Neural crest cell (in vitro differentiated cells): ENCODE results near the gene ODC1. TPM values are rescaled to one million over a fixed set of nuclear protein-coding genes. Genes with fewer than 3 reads are reported as not detected.
A peak's percentile ranks its signal among the peaks of the same experiment; 100 is the strongest.

Source experiments
- DNase-seq: peaks from one replicate; pipeline ENCODE4 v3.0.0; 2021; ENCODE audit warnings: low read depth, mixed read lengths, low spot score
- H3K27ac Mint-ChIP-seq: one replicate; pipeline ENCODE4 v1.8.0; 2021; ENCODE audit warnings: mild to moderate bottlenecking, mixed read lengths; ENCODE audit not compliant: unreplicated experiment
- H3K27me3 Mint-ChIP-seq: 2 replicates; pipeline ENCODE4 v1.8.0; 2021; ENCODE audit warnings: low read depth, mild to moderate bottlenecking, mixed read lengths
- H3K36me3 Mint-ChIP-seq: 2 replicates; pipeline ENCODE4 v1.8.0; 2021; ENCODE audit warnings: low read depth, mild to moderate bottlenecking, mixed read lengths
- H3K4me1 Mint-ChIP-seq: 2 replicates; pipeline ENCODE4 v1.8.0; 2021; ENCODE audit warnings: mixed read lengths
- H3K4me3 Mint-ChIP-seq: one replicate; pipeline ENCODE4 v1.8.0; 2021; ENCODE audit warnings: mild to moderate bottlenecking, mixed read lengths
- H3K9me3 Mint-ChIP-seq: 2 replicates; pipeline ENCODE4 v1.8.0; 2021; ENCODE audit warnings: mixed read lengths
- total RNA-seq: library from RNA; stranded (reverse); gene quantifications from 2 replicates; pipeline ENCODE4 v1.2.1, GENCODE V29; 2021
- TF ChIP-seq, protein P1 (sequence below): fragments of 200-600 bp; sonication (generic); conservative IDR thresholded peaks from 2 replicates; pipeline ENCODE4 v1.5.0; 2021; ENCODE audit warnings: antibody characterized with exemption, mild to moderate bottlenecking

Gene ODC1
- total RNA-seq, 1 donor from 2014 or later: 290 TPM

DNA sequence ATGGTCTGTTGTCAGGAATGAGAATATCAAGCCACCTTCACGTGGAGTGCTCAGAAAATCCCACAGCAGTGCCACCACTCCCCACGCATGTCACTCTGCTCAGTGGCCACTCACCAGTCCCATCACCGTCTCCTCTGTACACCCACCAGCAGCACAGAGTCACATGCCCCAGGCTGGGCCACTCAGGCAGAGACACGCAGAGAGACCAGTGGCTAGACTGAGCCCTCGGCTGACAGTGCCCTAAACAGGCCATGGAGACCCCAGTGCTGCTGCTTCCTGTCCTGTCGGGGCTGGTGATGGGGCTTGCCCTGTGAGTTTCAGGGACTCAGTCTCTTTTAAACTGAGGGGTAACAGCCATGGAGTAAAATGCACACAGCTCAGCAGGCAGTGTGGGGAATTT is 25.9 kb downstream of the ODC1 start:
- Mint-ChIP-seq H3K36me3 (no peaks in the 10 kb centered on the region), H3K27ac (peak overlapping the region; percentile 12), H3K9me3 (no peaks in the 10 kb centered on the region), H3K4me1 (peaks cover 16% of the 10 kb centered on the region), H3K27me3 (no peaks in the 10 kb centered on the region), H3K4me3 (no peak overlapping the region)
- no peak for DNase-seq
- TF ChIP-seq, protein P1, sequence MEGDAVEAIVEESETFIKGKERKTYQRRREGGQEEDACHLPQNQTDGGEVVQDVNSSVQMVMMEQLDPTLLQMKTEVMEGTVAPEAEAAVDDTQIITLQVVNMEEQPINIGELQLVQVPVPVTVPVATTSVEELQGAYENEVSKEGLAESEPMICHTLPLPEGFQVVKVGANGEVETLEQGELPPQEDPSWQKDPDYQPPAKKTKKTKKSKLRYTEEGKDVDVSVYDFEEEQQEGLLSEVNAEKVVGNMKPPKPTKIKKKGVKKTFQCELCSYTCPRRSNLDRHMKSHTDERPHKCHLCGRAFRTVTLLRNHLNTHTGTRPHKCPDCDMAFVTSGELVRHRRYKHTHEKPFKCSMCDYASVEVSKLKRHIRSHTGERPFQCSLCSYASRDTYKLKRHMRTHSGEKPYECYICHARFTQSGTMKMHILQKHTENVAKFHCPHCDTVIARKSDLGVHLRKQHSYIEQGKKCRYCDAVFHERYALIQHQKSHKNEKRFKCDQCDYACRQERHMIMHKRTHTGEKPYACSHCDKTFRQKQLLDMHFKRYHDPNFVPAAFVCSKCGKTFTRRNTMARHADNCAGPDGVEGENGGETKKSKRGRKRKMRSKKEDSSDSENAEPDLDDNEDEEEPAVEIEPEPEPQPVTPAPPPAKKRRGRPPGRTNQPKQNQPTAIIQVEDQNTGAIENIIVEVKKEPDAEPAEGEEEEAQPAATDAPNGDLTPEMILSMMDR: no peak

DNA sequence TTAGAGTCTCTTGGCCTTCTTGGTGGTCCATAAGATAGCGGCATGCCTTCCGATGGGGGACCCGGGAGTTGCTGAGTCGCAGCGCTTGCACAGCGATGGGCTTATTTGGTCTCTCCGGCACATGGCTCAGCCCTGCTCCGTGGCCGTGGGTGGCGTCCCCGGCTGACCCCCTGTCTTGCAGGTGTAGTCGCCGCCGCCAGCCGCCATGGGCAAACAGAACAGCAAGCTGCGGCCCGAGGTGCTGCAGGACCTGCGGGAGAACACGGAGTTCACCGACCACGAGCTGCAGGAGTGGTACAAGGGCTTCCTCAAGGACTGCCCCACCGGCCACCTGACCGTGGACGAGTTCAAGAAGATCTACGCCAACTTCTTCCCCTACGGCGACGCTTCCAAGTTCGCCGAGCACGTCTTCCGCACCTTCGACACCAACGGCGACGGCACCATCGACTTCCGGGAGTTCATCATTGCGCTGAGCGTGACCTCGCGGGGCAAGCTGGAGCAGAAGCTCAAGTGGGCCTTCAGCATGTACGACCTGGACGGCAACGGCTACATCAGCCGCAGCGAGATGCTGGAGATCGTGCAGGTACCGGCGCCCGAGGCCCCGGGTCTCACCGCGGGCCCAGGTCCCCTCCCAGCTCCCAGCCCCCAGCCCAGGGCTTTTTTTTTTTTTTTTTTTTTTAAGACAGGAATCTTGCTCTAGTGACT is 28.4 kb downstream of the ODC1 start:
- no peaks in the 10 kb centered on the region for H3K36me3 Mint-ChIP-seq
- TF ChIP-seq, protein P1: no peak

DNA sequence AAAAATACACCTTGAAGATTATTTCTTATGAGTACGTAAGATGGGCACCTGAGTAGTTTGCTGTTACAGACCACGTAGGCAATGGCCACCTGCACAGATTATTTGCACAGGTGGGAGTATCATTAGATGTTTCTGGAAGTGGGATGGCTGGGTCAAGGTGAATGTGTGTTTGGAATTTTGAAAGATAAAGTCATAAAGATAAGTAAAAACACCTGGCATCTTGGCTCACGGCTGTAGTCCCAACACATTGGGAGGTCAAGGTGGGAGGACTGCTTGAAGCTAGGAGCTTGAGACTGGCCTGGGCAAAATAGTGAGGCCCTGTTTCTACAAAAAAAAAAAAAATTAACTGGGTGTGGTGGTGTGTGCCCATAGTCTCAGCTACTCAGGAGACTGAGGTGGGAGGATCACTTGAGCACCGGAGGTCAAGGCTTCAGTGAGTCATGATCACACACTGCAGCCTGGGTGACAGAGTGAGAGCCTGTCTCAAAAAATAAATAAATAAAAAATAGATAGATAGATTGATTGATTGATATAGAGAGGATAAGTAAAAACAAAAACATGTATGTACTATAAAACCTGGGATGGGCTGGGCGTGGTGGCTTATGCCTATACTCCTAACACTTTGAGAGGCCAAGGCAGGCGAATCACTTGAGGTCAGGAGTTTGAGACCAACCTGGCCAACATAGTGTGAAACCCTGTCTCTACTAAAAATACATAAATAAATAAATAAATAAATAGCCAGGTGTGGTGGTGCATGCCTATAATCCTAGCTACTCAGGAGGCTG is 30.4 kb downstream of the ODC1 start:
- no peak for DNase-seq
- no peaks in the 10 kb centered on the region for H3K27me3 Mint-ChIP-seq
- no peak overlapping the region for H3K27ac Mint-ChIP-seq
- H3K4me3 Mint-ChIP-seq: no peak overlapping the region
- H3K4me1 Mint-ChIP-seq: no peaks in the 10 kb centered on the region
- no peaks in the 10 kb centered on the region for H3K36me3 Mint-ChIP-seq
- TF ChIP-seq, protein P1: no peak
- H3K9me3 Mint-ChIP-seq: no peaks in the 10 kb centered on the region

More for the DNA sequence above, 28.4 kb downstream of the ODC1 start:
- no peak overlapping the region for H3K27ac Mint-ChIP-seq
- DNase-seq: no peak
- no peaks in the 10 kb centered on the region for H3K4me1 Mint-ChIP-seq
- H3K27me3 Mint-ChIP-seq: no peaks in the 10 kb centered on the region
- no peaks in the 10 kb centered on the region for H3K9me3 Mint-ChIP-seq
- no peak overlapping the region for H3K4me3 Mint-ChIP-seq

DNA sequence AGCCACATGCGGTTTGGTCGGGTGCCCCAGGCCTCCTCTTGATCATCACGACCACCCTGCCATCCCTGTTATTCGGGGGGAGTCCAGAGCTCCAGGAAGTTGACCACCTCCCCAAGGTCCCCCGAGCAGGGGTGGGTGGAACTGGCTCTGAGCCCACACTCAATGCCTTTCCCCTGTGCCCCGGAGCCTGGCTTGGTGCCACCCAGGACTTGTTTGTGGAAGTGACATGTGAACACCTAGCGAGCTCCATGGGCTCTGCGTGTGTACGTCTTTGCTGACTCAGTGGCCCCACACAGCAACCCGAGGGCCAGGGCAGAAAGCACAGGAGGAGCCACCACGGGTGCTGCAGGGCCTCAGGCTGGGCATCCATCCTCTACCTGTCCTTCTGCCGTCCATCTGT is 32.5 kb downstream of the ODC1 start:
- Mint-ChIP-seq H3K4me3 (no peak overlapping the region), H3K27ac (no peak overlapping the region), H3K9me3 (no peaks in the 10 kb centered on the region), H3K36me3 (no peaks in the 10 kb centered on the region), H3K4me1 (no peaks in the 10 kb centered on the region), H3K27me3 (no peaks in the 10 kb centered on the region)
- TF ChIP-seq, protein P1: no peak
- no peak for DNase-seq

DNA sequence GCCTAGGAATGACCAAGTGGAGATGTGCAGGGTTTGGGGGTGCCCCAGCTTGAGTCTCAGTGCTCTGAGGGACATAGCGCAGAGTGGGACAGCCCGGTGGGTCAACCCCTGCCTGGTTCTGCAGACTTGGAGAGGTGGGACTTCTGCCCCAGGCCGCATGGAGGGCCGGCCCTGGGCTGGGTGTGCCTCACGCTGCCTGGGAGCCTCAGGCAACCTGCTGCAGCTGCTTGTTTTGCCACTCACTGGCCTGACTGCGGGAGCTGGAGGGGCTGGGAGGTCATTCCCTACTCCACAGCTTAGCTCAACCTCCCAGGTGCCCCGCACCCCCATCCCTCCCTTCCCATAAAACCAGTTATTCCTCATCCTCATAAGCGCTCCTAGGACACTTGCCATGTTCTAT is 33.1 kb downstream of the ODC1 start:
- TF ChIP-seq, protein P1: no peak
- no peak for DNase-seq
- Mint-ChIP-seq H3K36me3 (no peaks in the 10 kb centered on the region), H3K27ac (no peak overlapping the region), H3K27me3 (no peaks in the 10 kb centered on the region), H3K9me3 (no peaks in the 10 kb centered on the region), H3K4me1 (no peaks in the 10 kb centered on the region), H3K4me3 (no peak overlapping the region)
